Activated CD8-positive, alpha-beta T cell treated with anti-CD3 and anti-CD28 coated beads for 36 hours (primary cell): ENCODE results near the gene TMUB1. TPM values are rescaled to one million over a fixed set of nuclear protein-coding genes. Genes with fewer than 3 reads are reported as not detected.
A peak's percentile ranks its signal among the peaks of the same experiment; 100 is the strongest.

ENCODE experiments used
- ATAC-seq: fragments of 200-7000 bp; cut with Tn5 transposase; one replicate; pipeline ENCODE4 v1.10.0; 2021; ENCODE audit warnings: mild to moderate bottlenecking, moderate library complexity
- CTCF ChIA-PET: fragments of 350-600 bp; sonication (Branson Sonifier 250); formaldehyde crosslinking; loops from one replicate; lab custom pipeline; 2021; ENCODE audit warnings: antibody characterized with exemption; lab: Charles Lee
- POLR2A ChIA-PET: fragments of 350-600 bp; sonication (Branson Sonifier 250); formaldehyde crosslinking; loops from one replicate; lab custom pipeline; 2021; ENCODE audit warnings: antibody characterized with exemption; lab: Charles Lee
- DNase-seq: peaks from one replicate; pipeline ENCODE4 v3.0.0-alpha.2; 2020
- H3K27ac Mint-ChIP-seq: one replicate; pipeline ENCODE4 v1.8.0; 2021; ENCODE audit warnings: mild to moderate bottlenecking, mixed read lengths
- H3K27me3 Mint-ChIP-seq: one replicate; pipeline ENCODE4 v1.8.0; 2021; ENCODE audit warnings: mixed read lengths
- H3K36me3 Mint-ChIP-seq: one replicate; pipeline ENCODE4 v1.8.0; 2021; ENCODE audit warnings: low read depth, mixed read lengths
- H3K4me1 Mint-ChIP-seq: one replicate; pipeline ENCODE4 v1.8.0; 2021; ENCODE audit warnings: low read depth, mixed read lengths
- H3K4me3 Mint-ChIP-seq: one replicate; pipeline ENCODE4 v1.8.0; 2021; ENCODE audit warnings: mild to moderate bottlenecking, moderate library complexity, mixed read lengths
- H3K9me3 Mint-ChIP-seq: one replicate; pipeline ENCODE4 v1.8.0; 2021; ENCODE audit warnings: mixed read lengths
- intact Hi-C: fragments of 100-400 bp; cut with micrococcal nuclease; formaldehyde crosslinking; loops from one replicate; pipeline ENCODE4 v1.10.0; 2022
- total RNA-seq, 2 experiments: library from RNA; stranded (reverse); gene quantifications; one replicate each; pipeline ENCODE4 v1.2.3, GENCODE V29; 2021
- TF ChIP-seq, protein P1 (sequence below): fragments of 200-600 bp; IDR thresholded peaks from one replicate; pipeline ENCODE4 v1.8.0; 2022; ENCODE audit warnings: antibody characterized with exemption, mild to moderate bottlenecking

Gene TMUB1
- total RNA-seq, 2 experiments from 2014 or later, result 59.7 to 64.2 TPM

DNA sequence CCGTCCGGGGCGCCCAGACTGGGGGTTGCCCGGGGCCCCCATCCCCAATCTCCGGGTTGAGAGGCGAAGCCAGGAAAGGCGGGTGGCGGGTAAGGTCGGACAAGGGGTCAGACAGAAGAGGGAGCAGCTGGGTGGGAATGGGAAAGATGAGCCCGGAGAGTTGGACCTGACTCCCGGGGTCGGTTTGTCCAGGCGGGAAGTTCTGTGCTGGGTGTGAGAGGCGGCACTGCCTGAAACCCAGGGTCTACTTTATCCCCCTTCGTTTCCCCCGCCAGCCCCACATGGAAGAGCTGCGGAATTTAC is 23.2 kb downstream of the TMUB1 start:
- POLR2A ChIA-PET, result interaction anchor here (0.6 to 1.6 kb wide), 5 partner anchors 10 to 42 kb away, joined by 3 to 8 read pairs (median 3); no protein-coding TSS in a partner anchor
- no peak for ATAC-seq
- H3K36me3 Mint-ChIP-seq, result peaks cover 2% of the 10 kb centered on the region
- intact Hi-C loops, result no loop called here
- H3K9me3 Mint-ChIP-seq, result no peaks in the 10 kb centered on the region
- peaks cover 35% of the 10 kb centered on the region for H3K4me1 Mint-ChIP-seq
- CTCF ChIA-PET, result interaction anchor here (0.8 to 1.7 kb wide), 6 partner anchors 17 to 51 kb away, joined by 3 to 10 read pairs (median 4); partner anchors contain the start of gene FASTK
- TF ChIP-seq, protein P1, sequence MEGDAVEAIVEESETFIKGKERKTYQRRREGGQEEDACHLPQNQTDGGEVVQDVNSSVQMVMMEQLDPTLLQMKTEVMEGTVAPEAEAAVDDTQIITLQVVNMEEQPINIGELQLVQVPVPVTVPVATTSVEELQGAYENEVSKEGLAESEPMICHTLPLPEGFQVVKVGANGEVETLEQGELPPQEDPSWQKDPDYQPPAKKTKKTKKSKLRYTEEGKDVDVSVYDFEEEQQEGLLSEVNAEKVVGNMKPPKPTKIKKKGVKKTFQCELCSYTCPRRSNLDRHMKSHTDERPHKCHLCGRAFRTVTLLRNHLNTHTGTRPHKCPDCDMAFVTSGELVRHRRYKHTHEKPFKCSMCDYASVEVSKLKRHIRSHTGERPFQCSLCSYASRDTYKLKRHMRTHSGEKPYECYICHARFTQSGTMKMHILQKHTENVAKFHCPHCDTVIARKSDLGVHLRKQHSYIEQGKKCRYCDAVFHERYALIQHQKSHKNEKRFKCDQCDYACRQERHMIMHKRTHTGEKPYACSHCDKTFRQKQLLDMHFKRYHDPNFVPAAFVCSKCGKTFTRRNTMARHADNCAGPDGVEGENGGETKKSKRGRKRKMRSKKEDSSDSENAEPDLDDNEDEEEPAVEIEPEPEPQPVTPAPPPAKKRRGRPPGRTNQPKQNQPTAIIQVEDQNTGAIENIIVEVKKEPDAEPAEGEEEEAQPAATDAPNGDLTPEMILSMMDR, result no peak
- peak overlapping the region; percentile 95 for H3K4me3 Mint-ChIP-seq
- no peaks in the 10 kb centered on the region for H3K27me3 Mint-ChIP-seq
- no peak for DNase-seq
- H3K27ac Mint-ChIP-seq, result peak overlapping the region; percentile 72

DNA sequence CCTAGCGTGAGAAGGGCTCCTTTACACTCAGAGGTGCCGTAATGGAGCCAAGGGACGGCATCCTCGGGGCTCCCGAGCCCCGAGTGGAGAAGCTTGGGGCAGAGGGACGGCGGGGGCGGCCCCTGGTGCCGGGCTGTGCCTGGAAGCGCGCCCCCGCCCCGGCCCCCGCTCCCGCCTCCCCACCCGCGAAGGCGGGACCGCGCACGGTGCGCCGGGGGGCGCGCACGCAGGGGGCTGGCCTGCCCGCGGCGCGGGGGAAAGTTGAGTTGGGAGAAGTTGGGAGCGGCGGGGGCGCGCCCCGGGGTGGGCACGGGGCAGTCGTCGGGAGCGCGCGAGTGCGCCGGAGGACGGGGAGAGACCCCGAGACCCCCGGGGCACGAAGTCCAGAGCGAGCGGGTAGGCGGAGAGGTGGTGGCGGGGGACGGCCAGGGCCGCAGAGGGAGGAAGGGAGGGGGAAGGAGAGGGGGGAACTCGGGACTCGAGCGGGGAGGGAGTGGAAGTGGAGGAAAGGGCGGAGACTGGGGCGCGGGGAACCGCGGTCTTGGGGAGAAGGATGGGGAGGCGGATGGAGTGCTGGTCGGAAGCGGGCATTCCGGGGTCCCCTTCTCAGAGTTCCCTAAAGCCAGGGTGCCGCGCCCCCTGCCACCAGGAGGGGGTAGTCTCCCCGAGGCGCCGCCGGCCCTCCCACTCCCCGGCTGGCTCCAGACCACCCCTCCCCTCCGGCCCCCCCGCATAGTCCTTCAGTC is 23.8 kb downstream of the TMUB1 start, which contains the start of gene SLC4A2:
Gene SLC4A2, plus strand, starts transcription at position 223 of the 746 bp plus-strand sequence. CDS start 2,399 bp downstream, outside the sequence.
- ATAC-seq (peak; percentile 6), DNase-seq (peak; percentile 72)
- intact Hi-C loops, result loop anchor here (2.0 kb wide), 2 partner anchors 23 to 31 kb away; partner anchors contain the start of genes ABCB8 and TMUB1
- Mint-ChIP-seq H3K4me3 (peak within 1 kb of the TSS; percentile 95), H3K27ac (peak within 1 kb of the TSS; percentile 89), H3K27me3 (no peaks in the 10 kb centered on the region), H3K4me1 (peaks cover 35% of the 10 kb centered on the region), H3K9me3 (no peaks in the 10 kb centered on the region), H3K36me3 (peaks cover 2% of the 10 kb centered on the region)
- ChIA-PET POLR2A (interaction anchor here (0.6 to 1.6 kb wide), 8 partner anchors 10 to 49 kb away, joined by 3 to 8 read pairs (median 3); no protein-coding TSS in a partner anchor), CTCF (interaction anchor here (0.8 to 1.7 kb wide), 10 partner anchors 20 to 65 kb away, joined by 3 to 10 read pairs (median 4); partner anchors contain the start of genes ABCB8, FASTK and TMUB1)
- TF ChIP-seq, protein P1, result peak; percentile 75

DNA sequence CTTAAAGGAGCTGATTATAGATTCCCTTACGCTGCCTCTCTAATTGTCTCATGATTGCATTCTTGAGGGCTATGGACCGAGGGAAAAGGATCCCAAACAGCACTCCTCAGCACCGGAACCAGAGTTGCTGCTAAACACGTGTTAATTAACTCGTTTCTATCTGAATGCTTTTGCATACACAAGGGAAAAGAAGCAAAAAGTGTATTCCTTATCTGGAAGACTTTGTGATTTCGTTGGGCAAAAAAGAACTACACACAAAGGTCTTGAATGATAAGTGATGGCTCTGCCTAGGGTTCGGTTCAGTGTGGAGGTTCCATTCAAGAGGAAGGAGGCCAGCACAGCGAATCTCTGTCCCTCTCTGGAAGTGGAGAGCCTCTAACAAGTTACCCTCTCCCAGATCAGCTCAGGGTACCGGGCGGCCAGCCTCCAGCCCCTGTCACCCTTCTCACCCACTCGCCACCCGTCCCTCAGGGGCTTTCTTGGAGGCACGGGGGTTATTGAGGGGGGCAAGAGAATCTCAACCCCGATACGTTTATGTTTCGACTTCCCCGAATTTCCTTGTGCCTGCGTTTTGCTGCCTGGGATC is 24.4 kb downstream of the TMUB1 start:
- intact Hi-C loops, result loop anchor here (2.0 kb wide), 2 partner anchors 24 to 30 kb away; partner anchors contain the start of genes ABCB8 and TMUB1
- H3K4me3 Mint-ChIP-seq, result peak overlapping the region; percentile 95
- no peaks in the 10 kb centered on the region for H3K9me3 Mint-ChIP-seq
- POLR2A ChIA-PET, result interaction anchor here (0.6 to 1.4 kb wide), 8 partner anchors 9 to 691 kb away, joined by 3 to 4 read pairs (median 3); partner anchors contain the start of gene TMUB1
- peaks cover 35% of the 10 kb centered on the region for H3K4me1 Mint-ChIP-seq
- no peaks in the 10 kb centered on the region for H3K36me3 Mint-ChIP-seq
- H3K27ac Mint-ChIP-seq, result peak overlapping the region; percentile 89
- no peaks in the 10 kb centered on the region for H3K27me3 Mint-ChIP-seq
- DNase-seq, result peak; percentile 40
- CTCF ChIA-PET, result interaction anchor here (0.8 to 1.4 kb wide), 5 partner anchors 24 to 65 kb away, joined by 3 to 7 read pairs (median 4); partner anchors contain the start of genes ABCB8 and TMUB1
- no peak for ATAC-seq
- TF ChIP-seq, protein P1, result no peak

DNA sequence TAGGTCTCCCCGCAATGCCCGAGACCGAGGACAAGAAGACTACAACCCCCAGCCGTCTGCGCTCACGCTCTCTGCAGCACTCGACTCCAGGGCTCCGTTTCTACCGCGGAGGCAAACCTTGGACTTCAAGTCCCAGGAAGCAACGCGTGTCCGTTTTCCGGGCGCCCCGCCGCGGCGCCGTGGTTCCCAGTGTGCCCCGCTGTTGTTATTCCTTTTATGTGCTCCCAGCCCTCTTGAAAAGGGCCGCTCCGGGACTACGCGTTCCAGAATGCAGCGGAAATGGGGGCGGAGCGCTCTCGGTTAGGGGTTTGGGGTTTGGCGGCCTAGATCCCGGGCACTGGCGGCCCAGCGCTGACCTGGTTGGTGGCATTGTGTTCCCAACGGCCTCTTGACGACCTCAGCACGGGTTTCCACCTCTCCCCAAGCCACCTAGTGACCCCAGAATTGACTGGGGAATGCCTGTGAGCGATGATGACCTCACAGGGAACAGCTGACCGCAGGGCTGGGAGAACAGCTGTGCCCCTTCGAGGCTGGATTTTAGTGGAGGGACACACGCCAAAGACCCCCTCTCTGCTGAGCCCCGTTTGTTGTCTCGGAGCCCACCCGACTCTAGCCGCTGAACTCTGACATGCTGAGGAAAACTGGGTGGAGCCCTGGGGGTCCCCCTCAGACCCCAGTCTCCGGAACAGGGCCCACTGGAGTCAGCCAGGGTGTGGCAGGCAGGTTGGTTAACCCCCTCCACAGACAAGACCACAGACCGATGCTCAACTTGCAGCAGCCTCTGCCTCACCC is 25.1 kb downstream of the TMUB1 start:
- Mint-ChIP-seq H3K27me3 (no peaks in the 10 kb centered on the region), H3K4me1 (peaks cover 35% of the 10 kb centered on the region), H3K36me3 (no peaks in the 10 kb centered on the region), H3K9me3 (no peaks in the 10 kb centered on the region), H3K4me3 (peak overlapping the region; percentile 95), H3K27ac (peak overlapping the region; percentile 89)
- peak; percentile 95 for ATAC-seq
- TF ChIP-seq, protein P1, result no peak
- intact Hi-C loops, result loop anchor here (2.0 kb wide), 2 partner anchors 25 to 29 kb away; partner anchors contain the start of genes ABCB8 and TMUB1
- ChIA-PET POLR2A (interaction anchor here (0.6 to 1.4 kb wide), 6 partner anchors 10 to 691 kb away, joined by 3 to 4 read pairs (median 3); partner anchors contain the start of gene TMUB1), CTCF (interaction anchor here (0.8 to 1.4 kb wide), 5 partner anchors 25 to 66 kb away, joined by 3 to 7 read pairs (median 4); partner anchors contain the start of genes ABCB8 and TMUB1)
- DNase-seq, result peak; percentile 99
